Nephron (organoid): ENCODE measurements around the gene NPTXR.
A peak's percentile ranks its signal among the peaks of the same experiment; 100 is the strongest.

ENCODE experiments used
- H3K27ac Mint-ChIP-seq, 3 experiments: 2 replicates each; pipeline ENCODE4 v1.8.0; 2020; ENCODE audit warnings: mixed read lengths in 3 of 3, mild to moderate bottlenecking in 2 of 3, moderate library complexity in 1 of 3
- H3K27me3 Mint-ChIP-seq: 2 replicates; pipeline ENCODE4 v1.8.0; 2021; ENCODE audit warnings: low read depth, mild to moderate bottlenecking, moderate library complexity, mixed read lengths
- H3K36me3 Mint-ChIP-seq: 2 replicates; pipeline ENCODE4 v1.8.0; 2020; ENCODE audit warnings: low read depth, mixed read lengths
- H3K4me1 Mint-ChIP-seq: 2 replicates; pipeline ENCODE4 v1.8.0; 2020; ENCODE audit warnings: mixed read lengths
- H3K4me3 Mint-ChIP-seq, 3 experiments: 2 replicates each; pipeline ENCODE4 v1.8.0; 2020; ENCODE audit warnings: mild to moderate bottlenecking in 3 of 3, mixed read lengths in 3 of 3, moderate library complexity in 2 of 3
- H3K9me3 Mint-ChIP-seq: 2 replicates; pipeline ENCODE4 v1.8.0; 2020; ENCODE audit warnings: mixed read lengths
- TF ChIP-seq, protein P1 (sequence below), 3 experiments: fragments of 200-600 bp; sonication (generic); IDR thresholded peaks; one replicate each; pipeline ENCODE4 v1.5.0; 2021; ENCODE audit warnings: antibody characterized with exemption in 3 of 3; ENCODE audit not compliant: unreplicated experiment in 3 of 3

Gene NPTXR

GRCh38 chr22:38784035-38784434 is 59.8 kb downstream of the NPTXR start:
- TF ChIP-seq, protein P1, sequence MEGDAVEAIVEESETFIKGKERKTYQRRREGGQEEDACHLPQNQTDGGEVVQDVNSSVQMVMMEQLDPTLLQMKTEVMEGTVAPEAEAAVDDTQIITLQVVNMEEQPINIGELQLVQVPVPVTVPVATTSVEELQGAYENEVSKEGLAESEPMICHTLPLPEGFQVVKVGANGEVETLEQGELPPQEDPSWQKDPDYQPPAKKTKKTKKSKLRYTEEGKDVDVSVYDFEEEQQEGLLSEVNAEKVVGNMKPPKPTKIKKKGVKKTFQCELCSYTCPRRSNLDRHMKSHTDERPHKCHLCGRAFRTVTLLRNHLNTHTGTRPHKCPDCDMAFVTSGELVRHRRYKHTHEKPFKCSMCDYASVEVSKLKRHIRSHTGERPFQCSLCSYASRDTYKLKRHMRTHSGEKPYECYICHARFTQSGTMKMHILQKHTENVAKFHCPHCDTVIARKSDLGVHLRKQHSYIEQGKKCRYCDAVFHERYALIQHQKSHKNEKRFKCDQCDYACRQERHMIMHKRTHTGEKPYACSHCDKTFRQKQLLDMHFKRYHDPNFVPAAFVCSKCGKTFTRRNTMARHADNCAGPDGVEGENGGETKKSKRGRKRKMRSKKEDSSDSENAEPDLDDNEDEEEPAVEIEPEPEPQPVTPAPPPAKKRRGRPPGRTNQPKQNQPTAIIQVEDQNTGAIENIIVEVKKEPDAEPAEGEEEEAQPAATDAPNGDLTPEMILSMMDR (IDR thresholded peaks at IDR 0.05; ENCODE audit: unreplicated experiment in 3 of 3): no peak
- Mint-ChIP-seq H3K27me3 (no peaks in the 10 kb centered on the region), H3K4me1 (peaks cover 56% of the 10 kb centered on the region), H3K4me3 (no peak overlapping the region), H3K36me3 (peaks cover 23% of the 10 kb centered on the region), H3K27ac (peak overlapping the region in 2 of 3 experiments; percentile 54 to 85), H3K9me3 (no peaks in the 10 kb centered on the region)

DNA sequence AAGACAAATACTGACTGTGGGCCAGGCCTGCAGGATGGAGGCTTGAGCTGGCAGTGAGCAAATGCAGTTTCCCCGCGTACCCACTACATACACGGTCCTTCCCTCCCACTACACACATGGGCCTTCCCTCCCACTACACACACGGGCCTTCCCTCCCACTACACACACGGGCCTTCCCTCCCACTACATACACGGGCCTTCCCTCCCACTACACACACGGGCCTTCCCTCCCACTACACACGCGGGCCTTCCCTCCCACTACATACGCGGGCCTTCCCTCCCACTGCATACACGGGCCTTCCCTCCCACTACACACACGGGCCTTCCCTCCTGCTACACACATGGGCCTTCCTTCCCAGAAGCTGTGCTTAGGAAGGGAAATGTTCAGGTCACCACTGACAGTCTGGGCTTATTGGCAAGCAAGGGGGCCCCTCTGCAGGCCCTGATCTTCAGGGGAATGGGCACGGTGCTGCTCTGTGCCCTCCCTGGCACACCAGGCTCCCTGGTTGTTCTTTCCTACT is 60.7 kb downstream of the NPTXR start:
- Mint-ChIP-seq H3K4me1 (peaks cover 48% of the 10 kb centered on the region), H3K27ac (peak overlapping the region; percentile 85 to 91 (median 89)), H3K27me3 (no peaks in the 10 kb centered on the region), H3K36me3 (peaks cover 29% of the 10 kb centered on the region), H3K9me3 (no peaks in the 10 kb centered on the region), H3K4me3 (no peak overlapping the region)
- TF ChIP-seq, protein P1 (IDR thresholded peaks at IDR 0.05; ENCODE audit: unreplicated experiment in 3 of 3): no peak

- Mint-ChIP-seq H3K4me1 (peaks cover 42% of the 10 kb centered on the region), H3K9me3 (no peaks in the 10 kb centered on the region), H3K4me3 (no peak overlapping the region), H3K36me3 (peaks cover 30% of the 10 kb centered on the region), H3K27ac (peak overlapping the region; percentile 85 to 91 (median 89)), H3K27me3 (no peaks in the 10 kb centered on the region)
- TF ChIP-seq, protein P1 (IDR thresholded peaks at IDR 0.05; ENCODE audit: unreplicated experiment in 3 of 3): no peak
Observed at GRCh38 chr22:38782402-38783094, 61.3 kb downstream of the NPTXR start.

DNA sequence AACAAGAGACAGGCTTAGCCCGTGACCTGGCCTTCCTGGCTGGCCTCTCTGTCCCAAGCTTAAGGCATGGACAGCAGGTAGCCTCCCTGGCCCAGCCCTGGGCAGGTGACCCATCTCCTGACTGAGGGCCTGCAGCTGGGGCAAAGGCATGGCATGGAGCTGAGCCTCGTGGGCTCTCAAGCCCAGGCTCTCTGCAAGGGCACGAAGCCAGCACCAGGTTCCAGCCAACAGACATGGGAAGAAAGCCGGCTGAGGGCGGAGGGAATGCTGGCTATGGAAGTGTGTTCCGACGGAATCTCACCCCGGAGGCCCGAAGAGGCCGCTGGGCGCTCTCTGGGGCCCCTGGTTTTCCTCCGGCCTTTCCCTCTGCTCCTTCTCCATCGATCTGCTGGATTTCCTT is 62.8 kb downstream of the NPTXR start:
- Mint-ChIP-seq H3K27ac (no peak overlapping the region), H3K4me3 (no peak overlapping the region), H3K27me3 (peaks cover 3% of the 10 kb centered on the region), H3K9me3 (no peaks in the 10 kb centered on the region), H3K36me3 (peaks cover 30% of the 10 kb centered on the region), H3K4me1 (peaks cover 35% of the 10 kb centered on the region)
- TF ChIP-seq, protein P1 (IDR thresholded peaks at IDR 0.05; ENCODE audit: unreplicated experiment in 3 of 3): no peak

- peaks cover 23% of the 10 kb centered on the region for H3K36me3 Mint-ChIP-seq
- peaks cover 7% of the 10 kb centered on the region for H3K4me1 Mint-ChIP-seq
- H3K4me3 Mint-ChIP-seq: no peak overlapping the region
- no peak overlapping the region for H3K27ac Mint-ChIP-seq
- H3K9me3 Mint-ChIP-seq: no peaks in the 10 kb centered on the region
- TF ChIP-seq, protein P1 (IDR thresholded peaks at IDR 0.05; ENCODE audit: unreplicated experiment in 3 of 3): no peak
- H3K27me3 Mint-ChIP-seq: peaks cover 3% of the 10 kb centered on the region
Observed at GRCh38 chr22:38777087-38777671, 66.6 kb downstream of the NPTXR start.
